NCI-H510A treated with DMSO at 0.1 percent for 48 hours (cell line): ENCODE data around the gene SOX12.
A peak's percentile ranks its signal among the peaks of the same experiment; 100 is the strongest.

Experiments used
- DNase-seq: peaks from one replicate; lab custom pipeline; 2025; lab: John Stamatoyannopoulos, UW

Gene SOX12

GRCh38 chr20:301886-302848 lies 23.2 kb upstream of the SOX12 start:
- no peak for DNase-seq

GRCh38 chr20:305745-306144 lies 19.6 kb upstream of the SOX12 start:
- no peak for DNase-seq

- DNase-seq = no peak
Observed at GRCh38 chr20:308427-309038, 16.8 kb upstream of the SOX12 start.

GRCh38 chr20:309306-309840 lies 16.0 kb upstream of the SOX12 start:
- DNase-seq = peak; percentile 79

GRCh38 chr20:309841-310644 lies 15.3 kb upstream of the SOX12 start:
- peak; percentile 98 for DNase-seq

GRCh38 chr20:310645-311044 lies 14.7 kb upstream of the SOX12 start:
- DNase-seq = no peak

GRCh38 chr20:311609-312008 lies 13.7 kb upstream of the SOX12 start:
- no peak for DNase-seq

GRCh38 chr20:312067-312466 lies 13.3 kb upstream of the SOX12 start:
- DNase-seq = no peak

- no peak for DNase-seq
Observed at GRCh38 chr20:312866-313265, 12.5 kb upstream of the SOX12 start.

- no peak for DNase-seq
Observed at GRCh38 chr20:313402-313801, 11.9 kb upstream of the SOX12 start.

- DNase-seq = no peak
Observed at GRCh38 chr20:313948-314347, 11.4 kb upstream of the SOX12 start.

- no peak for DNase-seq
Observed at GRCh38 chr20:316316-317068, 8.9 kb upstream of the SOX12 start.

GRCh38 chr20:324177-325044 lies 941 bp upstream of the SOX12 start:
- DNase-seq = peak; percentile 94

- DNase-seq = peak; percentile 74
Observed at GRCh38 chr20:325889-326644, 715 bp downstream of the SOX12 start.

GRCh38 chr20:326645-327185 lies 1.4 kb downstream of the SOX12 start:
- no peak for DNase-seq

- DNase-seq = peak; percentile 95
Observed at GRCh38 chr20:327186-328026, 2.1 kb downstream of the SOX12 start.

GRCh38 chr20:328027-328974 lies 2.9 kb downstream of the SOX12 start:
- peak; percentile 22 for DNase-seq
